Loucy (cell line): ENCODE results near the gene SRSF7.

Source experiments
- EZH2phosphoT487 ChIP-seq: fragments of 200-600 bp; IDR thresholded peaks from 2 replicates; pipeline ENCODE4 v1.6.1; 2018; ENCODE audit warnings: antibody characterized with exemption, mild to moderate bottlenecking, moderate library complexity, borderline replicate concordance
- TF ChIP-seq, protein P1 (sequence below): fragments of 200-600 bp; sonication (generic); conservative IDR thresholded peaks from 2 replicates; pipeline ENCODE4 v1.5.1; 2014; ENCODE audit warnings: mild to moderate bottlenecking, antibody characterized with exemption, low read length

DNA sequence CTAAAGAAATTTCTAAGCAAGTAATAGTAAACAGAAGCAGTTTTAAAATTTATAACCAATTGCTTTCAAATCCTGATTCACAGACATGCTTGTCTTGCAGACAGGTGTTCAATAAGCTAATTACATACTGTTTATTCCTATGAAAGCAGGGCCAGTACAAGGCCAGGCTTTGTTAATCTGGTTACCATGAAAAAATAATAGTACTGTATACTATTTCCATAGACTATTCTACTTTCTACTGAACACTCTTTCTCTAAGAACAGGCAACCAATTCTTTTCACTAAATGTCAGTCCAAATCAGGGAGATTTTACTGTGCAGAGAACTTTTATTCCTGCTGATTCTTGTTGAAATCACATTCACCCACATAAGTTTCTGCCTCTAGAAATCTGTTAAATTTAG lies 2.9 kb upstream of the SRSF7 start:
- TF ChIP-seq, protein P1, sequence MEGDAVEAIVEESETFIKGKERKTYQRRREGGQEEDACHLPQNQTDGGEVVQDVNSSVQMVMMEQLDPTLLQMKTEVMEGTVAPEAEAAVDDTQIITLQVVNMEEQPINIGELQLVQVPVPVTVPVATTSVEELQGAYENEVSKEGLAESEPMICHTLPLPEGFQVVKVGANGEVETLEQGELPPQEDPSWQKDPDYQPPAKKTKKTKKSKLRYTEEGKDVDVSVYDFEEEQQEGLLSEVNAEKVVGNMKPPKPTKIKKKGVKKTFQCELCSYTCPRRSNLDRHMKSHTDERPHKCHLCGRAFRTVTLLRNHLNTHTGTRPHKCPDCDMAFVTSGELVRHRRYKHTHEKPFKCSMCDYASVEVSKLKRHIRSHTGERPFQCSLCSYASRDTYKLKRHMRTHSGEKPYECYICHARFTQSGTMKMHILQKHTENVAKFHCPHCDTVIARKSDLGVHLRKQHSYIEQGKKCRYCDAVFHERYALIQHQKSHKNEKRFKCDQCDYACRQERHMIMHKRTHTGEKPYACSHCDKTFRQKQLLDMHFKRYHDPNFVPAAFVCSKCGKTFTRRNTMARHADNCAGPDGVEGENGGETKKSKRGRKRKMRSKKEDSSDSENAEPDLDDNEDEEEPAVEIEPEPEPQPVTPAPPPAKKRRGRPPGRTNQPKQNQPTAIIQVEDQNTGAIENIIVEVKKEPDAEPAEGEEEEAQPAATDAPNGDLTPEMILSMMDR, result no peak
- no peak for TF ChIP-seq EZH2phosphoT487
